Measurements from ENCODE around the gene RFX5. TPM values are rescaled to one million over a fixed set of nuclear protein-coding genes. Genes with fewer than 3 reads are reported as not detected.

The RFX5 gene
- 43.5 and 66.4 TPM in 2 replicates for total RNA-seq

GRCh38 chr1:151346769-151347522 lies at the start of gene RFX5:
RFX5 (minus strand) TSS chr1:151347252; CDS start chr1:151346320, 932 bp downstream.

GRCh38 chr1:151372058-151372934 lies 25.2 kb upstream of the RFX5 start, which contains the start of gene SELENBP1:
SELENBP1 (minus strand) TSS chr1:151372705; CDS start chr1:151372641, 64 bp downstream.

DNA sequence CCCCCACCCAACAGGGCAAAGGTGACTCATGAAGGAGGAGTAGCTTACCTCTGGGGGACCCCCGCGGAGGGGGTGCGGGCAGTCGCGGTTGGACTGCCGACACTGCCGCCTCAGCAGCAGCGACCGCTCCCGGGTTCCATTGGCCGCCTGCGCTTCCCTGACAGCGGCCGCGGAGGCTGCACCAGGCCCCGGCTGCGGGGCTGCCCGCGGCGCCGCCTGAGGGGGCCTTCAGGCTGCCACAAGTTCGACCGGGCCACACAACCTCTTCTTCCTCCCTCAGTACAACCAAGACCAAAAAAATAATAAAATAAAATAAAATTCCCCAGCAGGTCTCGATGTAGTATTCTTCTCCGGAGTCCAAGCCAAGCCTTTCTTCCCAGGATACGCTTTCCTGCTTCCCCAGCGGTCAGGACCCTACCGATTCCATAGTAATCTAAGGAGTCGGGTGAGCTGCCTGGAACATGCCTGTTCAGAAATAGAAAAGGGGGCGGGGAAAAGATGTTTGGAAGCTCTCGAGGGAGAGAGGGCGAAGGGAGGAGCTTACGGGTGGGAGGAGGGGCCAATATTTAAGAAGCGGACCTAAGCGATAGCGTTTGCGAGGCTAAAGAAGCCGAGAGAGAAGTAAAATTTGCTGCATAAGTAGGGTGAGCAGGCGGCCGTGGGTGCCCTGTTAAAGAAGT lies 19.7 kb downstream of the RFX5 start, which contains the start of gene PI4KB:
Gene PI4KB, minus strand, starts transcription at position 194 of the 680 bp plus-strand sequence. CDS start 10,935 bp downstream, outside the sequence.

Other genes starting within 250 kb of the RFX5 start
- gene SEMA6C, start 200.6 kb downstream of the RFX5 start, total RNA-seq: 9.1 and 15.6 TPM in 2 replicates
- gene TNFAIP8L2, start 190.6 kb downstream of the RFX5 start, total RNA-seq: 0.16 TPM in 1 of 2 replicates, not detected in the other
- gene LYSMD1, start 181.3 kb downstream of the RFX5 start, total RNA-seq: 2.8 and 5.3 TPM in 2 replicates
- gene SCNM1, start 181.1 kb downstream of the RFX5 start, total RNA-seq: 23.8 and 24.4 TPM in 2 replicates
- gene TMOD4, start 171.3 kb downstream of the RFX5 start, total RNA-seq: 0.49 TPM in 1 of 2 replicates, not detected in the other
- 51.0 and 52.4 TPM in 2 replicates for gene VPS72, start 157.1 kb downstream of the RFX5 start, total RNA-seq
- 26.7 and 61.7 TPM in 2 replicates for gene PIP5K1A, start 148.7 kb downstream of the RFX5 start, total RNA-seq
- 220 and 235 TPM in 2 replicates for gene PSMD4, start 92.5 kb downstream of the RFX5 start, total RNA-seq
- 5.3 and 10.6 TPM in 2 replicates for gene ZNF687, start 65.0 kb downstream of the RFX5 start, total RNA-seq
- gene PI4KB, start 19.8 kb downstream of the RFX5 start, total RNA-seq: 20.2 and 54.2 TPM in 2 replicates
- 2.4 and 3.7 TPM in 2 replicates for gene SELENBP1, start 25.5 kb upstream of the RFX5 start, total RNA-seq
- 329 and 414 TPM in 2 replicates for gene PSMB4, start 52.3 kb upstream of the RFX5 start, total RNA-seq
- gene POGZ, start 112.2 kb upstream of the RFX5 start, total RNA-seq: 9.4 and 38.6 TPM in 2 replicates
- gene CGN, start 164.1 kb upstream of the RFX5 start, total RNA-seq: under 0.01 and 0.13 TPM in 2 replicates
- gene TUFT1, start 193.1 kb upstream of the RFX5 start, total RNA-seq: 1.1 and 15.8 TPM in 2 replicates